22Rv1 (cell line): ENCODE data around the gene TRDMT1.

Experiments
- H3K27ac ChIP-seq: fragments of 450-650 bp; 2 replicates; pipeline ENCODE4 v1.5.1; 2017
- CTCF ChIP-seq: fragments of 450-650 bp; IDR thresholded peaks from 2 replicates; pipeline ENCODE4 v1.5.1; 2017; ENCODE audit warnings: mild to moderate bottlenecking
- ZFX ChIP-seq: fragments of 450-650 bp; IDR thresholded peaks from 2 replicates; pipeline ENCODE4 v1.6.1; 2017; ENCODE audit warnings: antibody characterized with exemption, borderline replicate concordance

The TRDMT1 gene

GRCh38 chr10:17200001-17200911 is 1.2 kb downstream of the TRDMT1 start:
- no peak for TF ChIP-seq ZFX
- TF ChIP-seq CTCF: no peak
- H3K27ac ChIP-seq: peak overlapping the region; percentile 85

GRCh38 chr10:17199351-17199804 is 2.1 kb downstream of the TRDMT1 start:
- peak overlapping the region; percentile 85 for H3K27ac ChIP-seq
- no peak for TF ChIP-seq CTCF
- no peak for TF ChIP-seq ZFX

GRCh38 chr10:17196573-17196972 is 4.9 kb downstream of the TRDMT1 start:
- TF ChIP-seq ZFX: no peak
- no peak overlapping the region for H3K27ac ChIP-seq

- no peak for TF ChIP-seq ZFX
- TF ChIP-seq CTCF: no peak
- H3K27ac ChIP-seq: no peak overlapping the region
These were observed 5.4 kb downstream of the TRDMT1 start for GRCh38 chr10:17196045-17196444.

- no peak overlapping the region for H3K27ac ChIP-seq
- TF ChIP-seq ZFX (no peak), CTCF (no peak)
These were observed 6.4 kb downstream of the TRDMT1 start for GRCh38 chr10:17195083-17195482.

- no peak for TF ChIP-seq ZFX
- no peak for TF ChIP-seq CTCF
- no peak overlapping the region for H3K27ac ChIP-seq
These were observed 10.9 kb downstream of the TRDMT1 start for GRCh38 chr10:17190602-17191001.

GRCh38 chr10:17188644-17189172 is 12.8 kb downstream of the TRDMT1 start:
- H3K27ac ChIP-seq: no peak overlapping the region
- TF ChIP-seq CTCF: no peak
- TF ChIP-seq ZFX: no peak
